K562 (cell line): ENCODE results near the gene LAMA5.

ENCODE experiments used
- MYC ChIP-seq, 2 experiments: fragments of 250-450 bp in 1 of 2; sonication (Bioruptor Pico) in 1 of 2; IDR thresholded peaks; 2 replicates each; pipeline versions ENCODE4 v1.5.1 to v1.6.1; 2012 to 2021; ENCODE audit warnings: low read depth in 2 of 2, borderline replicate concordance in 1 of 2, improper control_type of control experiment in 1 of 2, low read length in 1 of 2, mild to moderate bottlenecking in 1 of 2, moderate library complexity in 1 of 2
- POLR2A ChIP-seq: fragments of 450-650 bp; conservative IDR thresholded peaks from 2 replicates; pipeline ENCODE4 v1.6.1; 2016
- TBP ChIP-seq: optimal IDR thresholded peaks from 2 replicates; pipeline ENCODE3; 2011; ENCODE audit warnings: low read depth, low read length, improper control_type of control experiment
- TF ChIP-seq, protein P1 (sequence below): sonication (generic); formaldehyde crosslinking; IDR thresholded peaks from 2 replicates; pipeline ENCODE4 v1.8.1; 2023; ENCODE audit warnings: missing genetic modification reagents, mild to moderate bottlenecking, borderline replicate concordance
- TF ChIP-seq, protein P2 (sequence below): fragments of 450-650 bp; formaldehyde crosslinking; IDR thresholded peaks from 2 replicates; pipeline ENCODE4 v1.4.0; 2020; ENCODE audit warnings: mild to moderate bottlenecking, mixed read lengths
- TF ChIP-seq, protein P3 (sequence below): sonication (generic); formaldehyde crosslinking; IDR thresholded peaks from 2 replicates; pipeline ENCODE4 v1.8.1; 2023; ENCODE audit warnings: mild to moderate bottlenecking, missing genetic modification reagents

DNA sequence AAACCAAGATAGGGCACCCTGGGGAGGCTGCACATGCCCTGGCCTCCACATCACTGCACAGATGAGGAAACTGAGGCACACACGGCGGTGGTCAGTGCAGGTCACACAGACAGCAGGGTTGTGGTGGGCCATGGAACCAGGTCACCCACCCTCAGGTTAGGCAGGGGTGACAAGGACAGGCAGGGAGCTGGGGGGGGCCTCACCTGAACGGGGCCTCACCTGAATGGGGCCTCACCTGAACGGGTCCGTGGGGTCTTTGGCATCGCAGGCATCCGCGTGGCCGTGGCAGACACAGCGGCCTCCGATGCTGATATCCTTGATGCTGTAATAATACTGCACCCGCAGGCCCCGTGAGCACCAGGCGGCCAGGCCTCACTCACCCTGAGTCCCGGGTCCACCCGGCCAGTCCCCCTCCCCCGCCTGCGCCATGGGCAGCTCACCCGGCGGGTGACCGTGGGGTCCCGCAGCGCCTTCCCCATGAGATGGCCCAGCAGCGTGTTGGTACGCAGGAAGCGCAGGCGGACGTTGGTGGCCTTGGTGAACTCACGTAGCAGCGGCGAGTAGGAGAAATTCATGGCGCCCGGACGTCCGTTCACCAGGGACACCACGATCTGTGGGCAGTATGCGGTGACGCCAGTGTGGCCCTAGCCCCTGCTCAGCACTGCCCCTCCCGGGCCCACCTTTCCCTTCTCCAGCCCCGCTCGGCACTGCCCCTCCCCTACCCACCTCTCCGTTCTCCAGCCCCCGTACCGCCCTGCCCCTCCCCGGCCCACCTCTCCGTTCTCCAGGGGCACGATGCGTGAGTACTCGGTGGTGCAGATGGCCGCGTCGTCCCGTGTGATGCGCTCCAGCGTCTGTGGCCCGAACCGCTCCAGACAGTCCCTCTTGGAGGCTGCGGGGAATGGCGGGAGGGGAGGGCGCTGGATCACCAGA lies 15.4 kb downstream of the LAMA5 start:
- TF ChIP-seq TBP, result no peak
- TF ChIP-seq, protein P1, sequence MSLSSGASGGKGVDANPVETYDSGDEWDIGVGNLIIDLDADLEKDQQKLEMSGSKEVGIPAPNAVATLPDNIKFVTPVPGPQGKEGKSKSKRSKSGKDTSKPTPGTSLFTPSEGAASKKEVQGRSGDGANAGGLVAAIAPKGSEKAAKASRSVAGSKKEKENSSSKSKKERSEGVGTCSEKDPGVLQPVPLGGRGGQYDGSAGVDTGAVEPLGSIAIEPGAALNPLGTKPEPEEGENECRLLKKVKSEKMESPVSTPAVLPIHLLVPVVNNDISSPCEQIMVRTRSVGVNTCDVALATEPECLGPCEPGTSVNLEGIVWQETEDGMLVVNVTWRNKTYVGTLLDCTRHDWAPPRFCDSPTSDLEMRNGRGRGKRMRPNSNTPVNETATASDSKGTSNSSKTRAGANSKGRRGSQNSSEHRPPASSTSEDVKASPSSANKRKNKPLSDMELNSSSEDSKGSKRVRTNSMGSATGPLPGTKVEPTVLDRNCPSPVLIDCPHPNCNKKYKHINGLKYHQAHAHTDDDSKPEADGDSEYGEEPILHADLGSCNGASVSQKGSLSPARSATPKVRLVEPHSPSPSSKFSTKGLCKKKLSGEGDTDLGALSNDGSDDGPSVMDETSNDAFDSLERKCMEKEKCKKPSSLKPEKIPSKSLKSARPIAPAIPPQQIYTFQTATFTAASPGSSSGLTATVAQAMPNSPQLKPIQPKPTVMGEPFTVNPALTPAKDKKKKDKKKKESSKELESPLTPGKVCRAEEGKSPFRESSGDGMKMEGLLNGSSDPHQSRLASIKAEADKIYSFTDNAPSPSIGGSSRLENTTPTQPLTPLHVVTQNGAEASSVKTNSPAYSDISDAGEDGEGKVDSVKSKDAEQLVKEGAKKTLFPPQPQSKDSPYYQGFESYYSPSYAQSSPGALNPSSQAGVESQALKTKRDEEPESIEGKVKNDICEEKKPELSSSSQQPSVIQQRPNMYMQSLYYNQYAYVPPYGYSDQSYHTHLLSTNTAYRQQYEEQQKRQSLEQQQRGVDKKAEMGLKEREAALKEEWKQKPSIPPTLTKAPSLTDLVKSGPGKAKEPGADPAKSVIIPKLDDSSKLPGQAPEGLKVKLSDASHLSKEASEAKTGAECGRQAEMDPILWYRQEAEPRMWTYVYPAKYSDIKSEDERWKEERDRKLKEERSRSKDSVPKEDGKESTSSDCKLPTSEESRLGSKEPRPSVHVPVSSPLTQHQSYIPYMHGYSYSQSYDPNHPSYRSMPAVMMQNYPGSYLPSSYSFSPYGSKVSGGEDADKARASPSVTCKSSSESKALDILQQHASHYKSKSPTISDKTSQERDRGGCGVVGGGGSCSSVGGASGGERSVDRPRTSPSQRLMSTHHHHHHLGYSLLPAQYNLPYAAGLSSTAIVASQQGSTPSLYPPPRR (CRISPR knock-in tag), result no peak
- TF ChIP-seq MYC (IDR thresholded peaks at IDR 0.05; ENCODE audit: low read depth, low read length), result no peak
- no peak for TF ChIP-seq MYC (CRISPR knock-in tag; IDR thresholded peaks at IDR 0.05; ENCODE audit: borderline replicate concordance, low read depth)
- TF ChIP-seq, protein P2, sequence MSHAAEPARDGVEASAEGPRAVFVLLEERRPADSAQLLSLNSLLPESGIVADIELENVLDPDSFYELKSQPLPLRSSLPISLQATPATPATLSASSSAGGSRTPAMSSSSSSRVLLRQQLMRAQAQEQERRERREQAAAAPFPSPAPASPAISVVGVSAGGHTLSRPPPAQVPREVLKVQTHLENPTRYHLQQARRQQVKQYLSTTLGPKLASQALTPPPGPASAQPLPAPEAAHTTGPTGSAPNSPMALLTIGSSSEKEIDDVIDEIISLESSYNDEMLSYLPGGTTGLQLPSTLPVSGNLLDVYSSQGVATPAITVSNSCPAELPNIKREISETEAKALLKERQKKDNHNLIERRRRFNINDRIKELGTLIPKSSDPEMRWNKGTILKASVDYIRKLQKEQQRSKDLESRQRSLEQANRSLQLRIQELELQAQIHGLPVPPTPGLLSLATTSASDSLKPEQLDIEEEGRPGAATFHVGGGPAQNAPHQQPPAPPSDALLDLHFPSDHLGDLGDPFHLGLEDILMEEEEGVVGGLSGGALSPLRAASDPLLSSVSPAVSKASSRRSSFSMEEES (CRISPR knock-in tag), result no peak
- TF ChIP-seq, protein P3, sequence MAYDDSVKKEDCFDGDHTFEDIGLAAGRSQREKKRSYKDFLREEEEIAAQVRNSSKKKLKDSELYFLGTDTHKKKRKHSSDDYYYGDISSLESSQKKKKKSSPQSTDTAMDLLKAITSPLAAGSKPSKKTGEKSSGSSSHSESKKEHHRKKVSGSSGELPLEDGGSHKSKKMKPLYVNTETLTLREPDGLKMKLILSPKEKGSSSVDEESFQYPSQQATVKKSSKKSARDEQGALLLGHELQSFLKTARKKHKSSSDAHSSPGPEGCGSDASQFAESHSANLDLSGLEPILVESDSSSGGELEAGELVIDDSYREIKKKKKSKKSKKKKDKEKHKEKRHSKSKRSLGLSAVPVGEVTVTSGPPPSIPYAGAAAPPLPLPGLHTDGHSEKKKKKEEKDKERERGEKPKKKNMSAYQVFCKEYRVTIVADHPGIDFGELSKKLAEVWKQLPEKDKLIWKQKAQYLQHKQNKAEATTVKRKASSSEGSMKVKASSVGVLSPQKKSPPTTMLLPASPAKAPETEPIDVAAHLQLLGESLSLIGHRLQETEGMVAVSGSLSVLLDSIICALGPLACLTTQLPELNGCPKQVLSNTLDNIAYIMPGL (CRISPR knock-in tag), result no peak
- no peak for TF ChIP-seq POLR2A
